Mesothelial cell of epicardium (in vitro differentiated cells): Measurements from ENCODE around the gene GRK4. TPM values are rescaled to one million over a fixed set of nuclear protein-coding genes. Genes with fewer than 3 reads are reported as not detected.
A peak's percentile ranks its signal among the peaks of the same experiment; 100 is the strongest.
"Not testable (repeated sequence)": the region's sequence is repeated elsewhere in the genome, so short reads cannot be mapped to it uniquely, and the experiment has no call there.

Experiments used
- DNase-seq, 2 experiments: peaks; one replicate each; pipeline ENCODE4 v3.0.0; 2021; ENCODE audit warnings: low spot score in 2 of 2; ENCODE audit not compliant: unreplicated experiment in 2 of 2
- H3K27ac Mint-ChIP-seq: 2 replicates; pipeline ENCODE4 v1.8.0; 2021; ENCODE audit warnings: mixed read lengths
- H3K27me3 Mint-ChIP-seq: 2 replicates; pipeline ENCODE4 v1.8.0; 2021; ENCODE audit warnings: low read depth, mixed read lengths
- H3K36me3 Mint-ChIP-seq: 2 replicates; pipeline ENCODE4 v1.8.0; 2021; ENCODE audit warnings: mixed read lengths
- H3K4me1 Mint-ChIP-seq: 2 replicates; pipeline ENCODE4 v1.8.0; 2021; ENCODE audit warnings: mixed read lengths
- H3K4me3 Mint-ChIP-seq: 2 replicates; pipeline ENCODE4 v1.8.0; 2021; ENCODE audit warnings: mild to moderate bottlenecking, moderate library complexity, mixed read lengths
- H3K9me3 Mint-ChIP-seq: 2 replicates; pipeline ENCODE4 v1.8.0; 2021; ENCODE audit warnings: mixed read lengths
- CTCF ChIP-seq: fragments of 200-600 bp; sonication (generic); IDR thresholded peaks from one replicate; pipeline ENCODE4 v1.5.0; 2021; ENCODE audit warnings: antibody characterized with exemption; ENCODE audit not compliant: unreplicated experiment
- total RNA-seq: library from RNA; stranded (reverse); gene quantifications from 3 replicates; pipeline ENCODE4 v1.2.1, GENCODE V29; 2021

GRK4 gene
- total RNA-seq = 16.2 to 18.4 TPM (median 18.3 TPM) in 3 replicates

- Mint-ChIP-seq H3K4me1 (peaks cover 35% of the 10 kb centered on the region), H3K36me3 (no peaks in the 10 kb centered on the region)
- TF ChIP-seq CTCF = no peak
These were observed at the start of gene GRK4, which contains the start of gene NOP14 for GRCh38 chr4:2963175-2963965. Gene GRK4 (plus strand): TSS chr4:2963571. CDS start chr4:2964071, 500 bp downstream. Gene NOP14 (minus strand): TSS chr4:2963406. CDS start chr4:2963319, 87 bp downstream.

GRCh38 chr4:2914256-2915126 lies 48.9 kb upstream of the GRK4 start:
- H3K4me1 Mint-ChIP-seq = no peaks in the 10 kb centered on the region
- H3K36me3 Mint-ChIP-seq = peaks cover 60% of the 10 kb centered on the region
- H3K4me3 Mint-ChIP-seq = no peak overlapping the region
- no peak overlapping the region for H3K27ac Mint-ChIP-seq
- no peaks in the 10 kb centered on the region for H3K27me3 Mint-ChIP-seq
- DNase-seq = no peak
- TF ChIP-seq CTCF = no peak
- peaks cover 22% of the 10 kb centered on the region for H3K9me3 Mint-ChIP-seq

More at GRCh38 chr4:2963175-2963965, at the start of gene GRK4, which contains the start of gene NOP14:
- peak within 1 kb of the TSS; percentile 92 for H3K4me3 Mint-ChIP-seq
- peak; percentile 96 for DNase-seq
- no peaks in the 10 kb centered on the region for H3K27me3 Mint-ChIP-seq
- H3K27ac Mint-ChIP-seq = peak within 1 kb of the TSS; percentile 96
- no peaks in the 10 kb centered on the region for H3K9me3 Mint-ChIP-seq

GRCh38 chr4:2915789-2916188 lies 47.6 kb upstream of the GRK4 start:
- no peaks in the 10 kb centered on the region for H3K27me3 Mint-ChIP-seq
- peaks cover 65% of the 10 kb centered on the region for H3K36me3 Mint-ChIP-seq
- no peaks in the 10 kb centered on the region for H3K4me1 Mint-ChIP-seq
- no peak overlapping the region for H3K4me3 Mint-ChIP-seq
- DNase-seq = no peak
- TF ChIP-seq CTCF = no peak
- H3K9me3 Mint-ChIP-seq = peaks cover 35% of the 10 kb centered on the region
- H3K27ac Mint-ChIP-seq = no peak overlapping the region

GRCh38 chr4:2916696-2917095 lies 46.7 kb upstream of the GRK4 start:
- Mint-ChIP-seq H3K36me3 (peaks cover 69% of the 10 kb centered on the region), H3K9me3 (peaks cover 36% of the 10 kb centered on the region)
- not testable (repeated sequence) for DNase-seq, H3K4me3 Mint-ChIP-seq, H3K27ac Mint-ChIP-seq, H3K27me3 Mint-ChIP-seq, H3K4me1 Mint-ChIP-seq

GRCh38 chr4:2918300-2918699 lies 45.1 kb upstream of the GRK4 start:
- H3K27ac Mint-ChIP-seq, H3K4me1 Mint-ChIP-seq, H3K4me3 Mint-ChIP-seq, DNase-seq, H3K27me3 Mint-ChIP-seq: not testable (repeated sequence)
- peaks cover 74% of the 10 kb centered on the region for H3K36me3 Mint-ChIP-seq
- peaks cover 36% of the 10 kb centered on the region for H3K9me3 Mint-ChIP-seq

GRCh38 chr4:2918714-2919113 lies 44.7 kb upstream of the GRK4 start:
- H3K4me1 Mint-ChIP-seq, H3K27ac Mint-ChIP-seq, DNase-seq, H3K4me3 Mint-ChIP-seq, H3K27me3 Mint-ChIP-seq: not testable (repeated sequence)
- Mint-ChIP-seq H3K36me3 (peaks cover 78% of the 10 kb centered on the region), H3K9me3 (peaks cover 36% of the 10 kb centered on the region)

GRCh38 chr4:2922453-2923101 lies 40.8 kb upstream of the GRK4 start:
- H3K4me3 Mint-ChIP-seq, H3K27me3 Mint-ChIP-seq, H3K27ac Mint-ChIP-seq, H3K4me1 Mint-ChIP-seq, DNase-seq: not testable (repeated sequence)
- peaks cover 57% of the 10 kb centered on the region for H3K36me3 Mint-ChIP-seq
- H3K9me3 Mint-ChIP-seq = peaks cover 27% of the 10 kb centered on the region
